Measurements from ENCODE around the gene PRKN. TPM values are rescaled to one million over a fixed set of nuclear protein-coding genes. Genes with fewer than 3 reads are reported as not detected.

The PRKN gene
- total and polyA plus RNA-seq, 2 experiments from 2014 or later: 11.7 to 28.1 TPM

GRCh38 chr6:162526960-162527359 is 200.6 kb downstream of the PRKN start:
- TF ChIP-seq, protein P1, sequence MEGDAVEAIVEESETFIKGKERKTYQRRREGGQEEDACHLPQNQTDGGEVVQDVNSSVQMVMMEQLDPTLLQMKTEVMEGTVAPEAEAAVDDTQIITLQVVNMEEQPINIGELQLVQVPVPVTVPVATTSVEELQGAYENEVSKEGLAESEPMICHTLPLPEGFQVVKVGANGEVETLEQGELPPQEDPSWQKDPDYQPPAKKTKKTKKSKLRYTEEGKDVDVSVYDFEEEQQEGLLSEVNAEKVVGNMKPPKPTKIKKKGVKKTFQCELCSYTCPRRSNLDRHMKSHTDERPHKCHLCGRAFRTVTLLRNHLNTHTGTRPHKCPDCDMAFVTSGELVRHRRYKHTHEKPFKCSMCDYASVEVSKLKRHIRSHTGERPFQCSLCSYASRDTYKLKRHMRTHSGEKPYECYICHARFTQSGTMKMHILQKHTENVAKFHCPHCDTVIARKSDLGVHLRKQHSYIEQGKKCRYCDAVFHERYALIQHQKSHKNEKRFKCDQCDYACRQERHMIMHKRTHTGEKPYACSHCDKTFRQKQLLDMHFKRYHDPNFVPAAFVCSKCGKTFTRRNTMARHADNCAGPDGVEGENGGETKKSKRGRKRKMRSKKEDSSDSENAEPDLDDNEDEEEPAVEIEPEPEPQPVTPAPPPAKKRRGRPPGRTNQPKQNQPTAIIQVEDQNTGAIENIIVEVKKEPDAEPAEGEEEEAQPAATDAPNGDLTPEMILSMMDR (IDR thresholded peaks at IDR 0.05; ENCODE audit: low read depth, low read length): no peak
- no peak for DNase-seq (ENCODE audit: low read depth in 1 of 2, low spot score in 1 of 2)
- no peaks in the 10 kb centered on the region for H3K9me3 ChIP-seq (ENCODE audit: low read depth)
- H3K4me3 ChIP-seq: no peak overlapping the region
- no peaks in the 10 kb centered on the region for H3K4me1 ChIP-seq (ENCODE audit: low read depth)
- no peaks in the 10 kb centered on the region for H3K36me3 ChIP-seq
- H3K27ac ChIP-seq: no peak overlapping the region
- no peaks in the 10 kb centered on the region for H3K27me3 ChIP-seq

GRCh38 chr6:162525181-162525580 is 202.4 kb downstream of the PRKN start:
- Histone ChIP-seq H3K9me3 (ENCODE audit: low read depth) (no peaks in the 10 kb centered on the region), H3K27ac (no peak overlapping the region), H3K36me3 (no peaks in the 10 kb centered on the region), H3K4me3 (no peak overlapping the region), H3K4me1 (ENCODE audit: low read depth) (no peaks in the 10 kb centered on the region), H3K27me3 (no peaks in the 10 kb centered on the region)
- TF ChIP-seq, protein P1 (IDR thresholded peaks at IDR 0.05; ENCODE audit: low read depth, low read length): no peak
- DNase-seq (ENCODE audit: low read depth in 1 of 2, low spot score in 1 of 2): no peak

DNA sequence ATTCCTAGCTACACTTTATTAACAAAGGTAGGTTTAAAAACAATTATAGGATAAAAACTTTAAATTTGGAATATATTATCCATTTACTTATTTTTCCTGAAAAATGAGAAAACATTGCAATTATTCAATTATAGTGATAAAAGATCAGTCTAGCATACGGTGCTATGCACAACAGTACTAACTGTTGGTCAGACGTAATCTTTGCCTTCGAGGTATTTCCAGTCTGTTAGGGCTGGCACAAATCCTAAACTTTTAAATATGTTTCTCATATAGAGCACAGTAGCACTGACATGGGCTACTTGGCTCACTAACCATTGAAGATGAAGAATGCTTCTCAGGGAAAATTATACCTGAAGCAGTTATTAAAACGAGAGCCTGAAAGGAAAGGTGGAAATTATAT is 214.8 kb downstream of the PRKN start:
- Histone ChIP-seq H3K36me3 (no peaks in the 10 kb centered on the region), H3K27ac (no peak overlapping the region), H3K27me3 (no peaks in the 10 kb centered on the region), H3K4me1 (ENCODE audit: low read depth) (peaks cover 6% of the 10 kb centered on the region), H3K4me3 (no peak overlapping the region), H3K9me3 (ENCODE audit: low read depth) (no peaks in the 10 kb centered on the region)
- no peak for DNase-seq (ENCODE audit: low read depth in 1 of 2, low spot score in 1 of 2)
- TF ChIP-seq, protein P1 (IDR thresholded peaks at IDR 0.05; ENCODE audit: low read depth, low read length): no peak

- Histone ChIP-seq H3K36me3 (no peaks in the 10 kb centered on the region), H3K4me1 (ENCODE audit: low read depth) (no peaks in the 10 kb centered on the region), H3K27me3 (no peaks in the 10 kb centered on the region), H3K9me3 (ENCODE audit: low read depth) (no peaks in the 10 kb centered on the region), H3K4me3 (no peak overlapping the region), H3K27ac (no peak overlapping the region)
- DNase-seq (ENCODE audit: low read depth in 1 of 2, low spot score in 1 of 2): no peak
- TF ChIP-seq, protein P1 (IDR thresholded peaks at IDR 0.05; ENCODE audit: low read depth, low read length): no peak
These were observed 230.2 kb downstream of the PRKN start for GRCh38 chr6:162497389-162497788.

DNA sequence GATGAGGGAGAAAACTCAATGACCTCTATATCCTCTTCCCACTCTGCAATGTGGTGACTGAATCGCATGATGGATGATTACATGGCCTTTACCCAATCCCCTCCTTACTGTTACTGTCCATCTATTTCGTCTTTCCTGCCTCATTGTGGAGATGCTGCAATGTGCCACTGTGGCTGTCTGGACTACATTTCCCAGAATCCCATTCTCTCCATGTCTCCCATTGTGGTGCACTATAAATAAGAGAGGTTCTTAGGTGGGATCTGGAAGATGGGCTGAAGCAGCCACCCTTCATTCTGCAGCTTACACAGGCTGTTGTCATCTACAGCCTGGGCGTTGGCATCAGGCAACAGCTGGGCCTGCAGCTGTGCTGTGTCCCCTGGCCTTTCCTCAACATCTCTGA is 233.6 kb downstream of the PRKN start:
- DNase-seq (ENCODE audit: low read depth in 1 of 2, low spot score in 1 of 2): no peak
- Histone ChIP-seq H3K27ac (no peak overlapping the region), H3K4me3 (no peak overlapping the region), H3K36me3 (no peaks in the 10 kb centered on the region), H3K4me1 (ENCODE audit: low read depth) (peaks cover 12% of the 10 kb centered on the region), H3K27me3 (no peaks in the 10 kb centered on the region), H3K9me3 (ENCODE audit: low read depth) (no peaks in the 10 kb centered on the region)
- TF ChIP-seq, protein P1 (IDR thresholded peaks at IDR 0.05; ENCODE audit: low read depth, low read length): no peak

- no peak overlapping the region for H3K27ac ChIP-seq
- H3K36me3 ChIP-seq: no peaks in the 10 kb centered on the region
- peaks cover 12% of the 10 kb centered on the region for H3K4me1 ChIP-seq (ENCODE audit: low read depth)
- H3K9me3 ChIP-seq (ENCODE audit: low read depth): no peaks in the 10 kb centered on the region
- H3K27me3 ChIP-seq: no peaks in the 10 kb centered on the region
- DNase-seq (ENCODE audit: low read depth in 1 of 2, low spot score in 1 of 2): peak in 1 of 2 donors; percentile 52
- H3K4me3 ChIP-seq: no peak overlapping the region
- TF ChIP-seq, protein P1 (IDR thresholded peaks at IDR 0.05; ENCODE audit: low read depth, low read length): no peak
These were observed 235.9 kb downstream of the PRKN start for GRCh38 chr6:162491637-162492036.
